KG1 (cell line): ENCODE data around the gene C14orf119.

ENCODE experiments used
- DNase-seq: peaks from one replicate; lab custom pipeline; 2025; lab: John Stamatoyannopoulos, UW

Gene C14orf119

DNA sequence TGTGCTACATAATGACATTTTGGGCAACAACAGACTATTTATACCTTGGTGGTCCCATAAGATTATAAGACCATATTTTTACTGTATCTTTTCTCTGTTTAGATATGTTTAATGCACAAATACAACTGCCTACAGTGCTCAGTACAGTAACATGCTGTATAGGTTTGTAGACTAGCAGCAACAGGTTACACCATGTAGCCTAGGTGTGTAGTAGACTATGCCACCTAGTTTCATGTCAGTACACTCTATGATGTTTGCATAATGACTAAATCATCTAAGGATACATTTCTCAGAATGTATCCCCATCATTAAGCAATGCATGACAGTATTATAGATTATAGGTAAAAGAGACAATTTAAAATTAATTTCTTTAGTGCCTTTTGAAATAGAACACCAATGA lies 54.4 kb downstream of the C14orf119 start:
- no peak for DNase-seq
